Neural progenitor cell (in vitro differentiated cells): ENCODE results near the gene C19orf25.

Experiments used
- CTCF ChIP-seq: fragments of 200-600 bp; sonication (generic); IDR thresholded peaks from 2 replicates; pipeline ENCODE4 v1.5.1; 2017; ENCODE audit warnings: antibody characterized with exemption, mild to moderate bottlenecking
- EZH2 ChIP-seq: fragments of 200-600 bp; sonication (generic); IDR thresholded peaks from 2 replicates; pipeline ENCODE4 v1.6.1; 2017; ENCODE audit warnings: antibody characterized with exemption, mild to moderate bottlenecking, moderate library complexity

- TF ChIP-seq CTCF (no peak), EZH2 (no peak)
These were observed 2.3 kb upstream of the C19orf25 start for GRCh38 chr19:1481224-1481892.
